ENCODE results near the gene WDR64. TPM values are rescaled to one million over a fixed set of nuclear protein-coding genes. Genes with fewer than 3 reads are reported as not detected.
"Not testable (repeated sequence)": the region's sequence is repeated elsewhere in the genome, so short reads cannot be mapped to it uniquely, and the experiment has no call there.

Gene WDR64
- polyA plus RNA-seq, 1 donor (not counting 4 experiments of a cell fraction or from before 2014, with no cell fraction given): not detected

- no peak for TF ChIP-seq CTCF (optimal IDR thresholded peaks at IDR 0.05 in 1 of 3, IDR thresholded peaks at IDR 0.05 in 1 of 3, conservative IDR thresholded peaks at IDR 0.05 in 1 of 3; ENCODE audit: extremely low read depth in 1 of 3, insufficient read depth in 2 of 3, low read length in 3 of 3)
- TF ChIP-seq EZH2 (IDR thresholded peaks at IDR 0.05; ENCODE audit: low read length): no peak
- Histone ChIP-seq H2AFZ (ENCODE audit: control insufficient read depth, low read length) (peak overlapping the region; percentile 11), H3K4me3 (ENCODE audit: control insufficient read depth in 2 of 3, extremely low read depth in 1 of 3, insufficient read depth in 2 of 3, low read depth in 1 of 3, low read length in 3 of 3) (no peak overlapping the region), H3K9me1 (ENCODE audit: control insufficient read depth, extremely low read depth, insufficient read depth, low read length) (no peaks in the 10 kb centered on the region), H4K20me1 (ENCODE audit: control insufficient read depth, extremely low read depth, insufficient read depth, low read length) (no peaks in the 10 kb centered on the region), H3K36me3 (ENCODE audit: control insufficient read depth in 2 of 2, extremely low read depth in 1 of 2, insufficient read depth in 2 of 2, low read length in 2 of 2) (no peaks in the 10 kb centered on the region), H3K27ac (ENCODE audit: control insufficient read depth, insufficient read depth, low read length) (no peak overlapping the region), H3K27me3 (ENCODE audit: control insufficient read depth, extremely low read depth, insufficient read depth, low read length) (no peaks in the 10 kb centered on the region), H3K9me3 (ENCODE audit: control insufficient read depth, low read depth, low read length) (no peaks in the 10 kb centered on the region), H3K4me2 (ENCODE audit: control insufficient read depth, extremely low read depth, insufficient read depth, low read depth, low read length) (peak overlapping the region; percentile 60), H3K79me2 (ENCODE audit: control insufficient read depth, insufficient read depth, low read length) (no peaks in the 10 kb centered on the region), H3K9ac (ENCODE audit: control insufficient read depth, extremely low read depth, insufficient read depth, low read length) (no peak overlapping the region), H3K4me1 (ENCODE audit: control insufficient read depth, extremely low read depth, insufficient read depth, low read length) (peaks cover 36% of the 10 kb centered on the region)
- FAIRE-seq: peak; percentile 64
- dilution Hi-C loops (cut with MboI; ENCODE audit: extremely low pct_ligation_motif_present, low sequenced_read_pairs): no loop called here
- DNase-seq (ENCODE audit: low read depth, low spot score): no peak
Measured at GRCh38 chr1:241701483-241702295, 49.6 kb downstream of the WDR64 start.

GRCh38 chr1:241702442-241703373, 50.6 kb downstream of the WDR64 start:
- H3K27ac ChIP-seq (ENCODE audit: control insufficient read depth, insufficient read depth, low read length): peak overlapping the region; percentile 65
- H3K36me3 ChIP-seq (ENCODE audit: control insufficient read depth in 2 of 2, extremely low read depth in 1 of 2, insufficient read depth in 2 of 2, low read length in 2 of 2): no peaks in the 10 kb centered on the region
- FAIRE-seq: peak; percentile 77
- H4K20me1 ChIP-seq (ENCODE audit: control insufficient read depth, extremely low read depth, insufficient read depth, low read length): no peaks in the 10 kb centered on the region
- no peaks in the 10 kb centered on the region for H3K9me3 ChIP-seq (ENCODE audit: control insufficient read depth, low read depth, low read length)
- no peak for TF ChIP-seq EZH2 (IDR thresholded peaks at IDR 0.05; ENCODE audit: low read length)
- TF ChIP-seq CTCF (optimal IDR thresholded peaks at IDR 0.05 in 1 of 3, IDR thresholded peaks at IDR 0.05 in 1 of 3, conservative IDR thresholded peaks at IDR 0.05 in 1 of 3; ENCODE audit: extremely low read depth in 1 of 3, insufficient read depth in 2 of 3, low read length in 3 of 3): no peak
- H3K4me2 ChIP-seq (ENCODE audit: control insufficient read depth, extremely low read depth, insufficient read depth, low read depth, low read length): peak overlapping the region; percentile 60
- DNase-seq (ENCODE audit: low read depth, low spot score): no peak
- peaks cover 46% of the 10 kb centered on the region for H3K4me1 ChIP-seq (ENCODE audit: control insufficient read depth, extremely low read depth, insufficient read depth, low read length)
- no peak overlapping the region for H3K9ac ChIP-seq (ENCODE audit: control insufficient read depth, extremely low read depth, insufficient read depth, low read length)
- H3K79me2 ChIP-seq (ENCODE audit: control insufficient read depth, insufficient read depth, low read length): no peaks in the 10 kb centered on the region
- peak overlapping the region in 1 of 3 experiments; percentile 33 for H3K4me3 ChIP-seq (ENCODE audit: control insufficient read depth in 2 of 3, extremely low read depth in 1 of 3, insufficient read depth in 2 of 3, low read depth in 1 of 3, low read length in 3 of 3)
- dilution Hi-C loops (cut with MboI; ENCODE audit: extremely low pct_ligation_motif_present, low sequenced_read_pairs): no loop called here
- H2AFZ ChIP-seq (ENCODE audit: control insufficient read depth, low read length): peak overlapping the region; percentile 21
- no peaks in the 10 kb centered on the region for H3K27me3 ChIP-seq (ENCODE audit: control insufficient read depth, extremely low read depth, insufficient read depth, low read length)
- no peaks in the 10 kb centered on the region for H3K9me1 ChIP-seq (ENCODE audit: control insufficient read depth, extremely low read depth, insufficient read depth, low read length)

- H2AFZ ChIP-seq (ENCODE audit: control insufficient read depth, low read length); FAIRE-seq; H3K36me3 ChIP-seq (ENCODE audit: control insufficient read depth in 2 of 2, extremely low read depth in 1 of 2, insufficient read depth in 2 of 2, low read length in 2 of 2); H4K20me1 ChIP-seq (ENCODE audit: control insufficient read depth, extremely low read depth, insufficient read depth, low read length); H3K9me1 ChIP-seq (ENCODE audit: control insufficient read depth, extremely low read depth, insufficient read depth, low read length); DNase-seq (ENCODE audit: low read depth, low spot score); H3K27me3 ChIP-seq (ENCODE audit: control insufficient read depth, extremely low read depth, insufficient read depth, low read length); H3K9ac ChIP-seq (ENCODE audit: control insufficient read depth, extremely low read depth, insufficient read depth, low read length); H3K4me3 ChIP-seq (ENCODE audit: control insufficient read depth in 2 of 3, extremely low read depth in 1 of 3, insufficient read depth in 2 of 3, low read depth in 1 of 3, low read length in 3 of 3); H3K4me2 ChIP-seq (ENCODE audit: control insufficient read depth, extremely low read depth, insufficient read depth, low read depth, low read length); H3K9me3 ChIP-seq (ENCODE audit: control insufficient read depth, low read depth, low read length); dilution Hi-C loops (cut with MboI; ENCODE audit: extremely low pct_ligation_motif_present, low sequenced_read_pairs); H3K79me2 ChIP-seq (ENCODE audit: control insufficient read depth, insufficient read depth, low read length): not testable (repeated sequence)
- Histone ChIP-seq H3K4me1 (ENCODE audit: control insufficient read depth, extremely low read depth, insufficient read depth, low read length) (peaks cover 52% of the 10 kb centered on the region), H3K27ac (ENCODE audit: control insufficient read depth, insufficient read depth, low read length) (peak overlapping the region; percentile 3)
Measured at GRCh38 chr1:241703739-241704138, 51.7 kb downstream of the WDR64 start.
